HepG2 (cell line): ENCODE results near the gene GPS2. TPM values are rescaled to one million over a fixed set of nuclear protein-coding genes. Genes with fewer than 3 reads are reported as not detected.

Experiments
- ATAC-seq: fragments of 200-7000 bp; cut with Tn5 transposase; 3 replicates; pipeline ENCODE4 v1.9.1; 2020; ENCODE audit warnings: mild to moderate bottlenecking, moderate library complexity
- BruUV-seq: library from RNA; stranded (reverse); fragments of 400-500 nt; replicated peaks from 2 replicates; lab custom pipeline; 2021; lab: Mats Ljungman, UMichigan
- CTCF ChIA-PET: fragments of 300-600 bp; formaldehyde crosslinking; extraction: SDS; loops from one replicate; lab custom pipeline; 2021; ENCODE audit warnings: low total read pairs, inconsistent platforms, low intra/inter-chr PET ratio; lab: Yijun Ruan, JAX
- POLR2A ChIA-PET: fragments of 350-600 bp; sonication (Branson Sonifier 250); formaldehyde crosslinking; loops from one replicate; lab custom pipeline; 2020; ENCODE audit warnings: antibody characterized with exemption, inconsistent platforms; lab: Yijun Ruan, JAX
- DNase-seq: peaks from one replicate; pipeline ENCODE4 v3.0.0-alpha.2; 2015; ENCODE audit warnings: low spot score
- FAIRE-seq: peaks from 3 replicates; lab custom pipeline; 2011; peaks lifted over from hg19 to GRCh38; lab: Jason Lieb, UNC
- H2AFZ ChIP-seq: one replicate; pipeline ENCODE4 v1.6.1; 2011; ENCODE audit warnings: low read length, inconsistent platforms
- H3K27ac ChIP-seq: fragments of 300-600 bp; 3 replicates; pipeline ENCODE4 v1.8.0; 2011; ENCODE audit warnings: mixed run types, mild to moderate bottlenecking, mixed read lengths, low read length, inconsistent platforms; ENCODE audit not compliant: insufficient read depth; ENCODE audit errors: extremely low read length
- H3K27me3 ChIP-seq, 2 experiments: fragments of 200-600 bp in 1 of 2; 2 replicates in 1 of 2; 3 replicates in 1 of 2; pipeline versions ENCODE4 v1.6.0 to v1.8.0; 2011; ENCODE audit warnings: low read length in 2 of 2, mild to moderate bottlenecking in 2 of 2, moderate library complexity in 2 of 2, inconsistent platforms in 1 of 2; ENCODE audit not compliant: insufficient read depth in 2 of 2, control insufficient read depth in 1 of 2
- H3K36me3 ChIP-seq, 2 experiments: fragments of 200-600 bp in 1 of 2; replicated peaks in 1 of 2; 2 replicates in 1 of 2; 3 replicates in 1 of 2; pipeline versions ENCODE4 v1.5.1 to v1.8.0; 2011; ENCODE audit warnings: low read length in 2 of 2, inconsistent platforms in 1 of 2; ENCODE audit not compliant: insufficient read depth in 2 of 2, control insufficient read depth in 1 of 2
- H3K4me1 ChIP-seq: 2 replicates; pipeline ENCODE4 v1.5.1; 2012; ENCODE audit warnings: low read length, inconsistent platforms; ENCODE audit not compliant: insufficient read depth
- H3K4me2 ChIP-seq: 2 replicates; pipeline ENCODE4 v1.6.0; 2011; ENCODE audit warnings: low read depth, low read length, inconsistent platforms
- H3K4me3 ChIP-seq, 3 experiments: fragments of 200-600 bp in 1 of 3; sonication (generic), shearing (Covaris generic) in 1 of 3; replicated peaks in 1 of 3; 2 replicates each; pipeline ENCODE4 v1.5.1; 2011 to 2016; ENCODE audit warnings: low read length in 3 of 3, inconsistent platforms in 2 of 3, low read depth in 2 of 3, mild to moderate bottlenecking in 2 of 3, control low read depth in 1 of 3, mixed read lengths in 1 of 3; ENCODE audit not compliant: insufficient read depth in 1 of 3
- H3K79me2 ChIP-seq: one replicate; pipeline ENCODE4 v1.6.1; 2011; ENCODE audit warnings: low read length, inconsistent platforms; ENCODE audit not compliant: insufficient read depth
- H3K9ac ChIP-seq: 2 replicates; pipeline ENCODE4 v1.6.0; 2011; ENCODE audit warnings: mild to moderate bottlenecking, low read depth, low read length, inconsistent platforms; ENCODE audit not compliant: insufficient read depth
- H3K9me3 ChIP-seq: 2 replicates; pipeline ENCODE4 v1.5.1; 2012; ENCODE audit warnings: mild to moderate bottlenecking, low read length
- H4K20me1 ChIP-seq: 2 replicates; pipeline ENCODE4 v1.6.0; 2011; ENCODE audit warnings: inconsistent platforms, mild to moderate bottlenecking, low read length, moderate library complexity; ENCODE audit not compliant: insufficient read depth
- CENPX ChIP-seq: sonication (generic); formaldehyde crosslinking; IDR thresholded peaks from 2 replicates; pipeline ENCODE4 v1.9.0; 2021; ENCODE audit warnings: mild to moderate bottlenecking, missing genetic modification reagents, moderate library complexity
- HDAC2 ChIP-seq: sonication (generic); formaldehyde crosslinking; IDR thresholded peaks from 2 replicates; pipeline ENCODE4 v1.4.0; 2020; ENCODE audit warnings: missing genetic modification reagents
- HNF1A ChIP-seq, 2 experiments: sonication (generic) in 1 of 2; formaldehyde crosslinking in 1 of 2; IDR thresholded peaks; 2 replicates each; pipeline versions ENCODE4 v1.4.0 to v1.6.1; 2016 to 2020; ENCODE audit warnings: borderline replicate concordance in 1 of 2, low read depth in 1 of 2, mild to moderate bottlenecking in 1 of 2, missing genetic modification reagents in 1 of 2
- MXD4 ChIP-seq: IDR thresholded peaks from 2 replicates; pipeline ENCODE4 v1.6.1; 2016; ENCODE audit warnings: mild to moderate bottlenecking, missing biosample characterization, missing genetic modification reagents
- TP53 ChIP-seq: sonication (generic); formaldehyde crosslinking; conservative IDR thresholded peaks from 2 replicates; pipeline ENCODE4 v1.4.0; 2020; ENCODE audit warnings: missing genetic modification reagents
- ZFP36L2 ChIP-seq: sonication (generic); formaldehyde crosslinking; IDR thresholded peaks from 2 replicates; pipeline ENCODE4 v1.4.0; 2020; ENCODE audit warnings: missing genetic modification reagents
- ZKSCAN8 ChIP-seq: IDR thresholded peaks from 2 replicates; pipeline ENCODE4 v1.6.1; 2016; ENCODE audit warnings: borderline replicate concordance, missing genetic modification reagents, missing compliant biosample characterization
- ZNF350 ChIP-seq: sonication (generic); formaldehyde crosslinking; IDR thresholded peaks from 2 replicates; pipeline ENCODE4 v1.4.0; 2020; ENCODE audit warnings: mild to moderate bottlenecking, low read depth, missing genetic modification reagents, borderline replicate concordance
- ZNF557 ChIP-seq: sonication (generic); formaldehyde crosslinking; IDR thresholded peaks from 2 replicates; pipeline ENCODE4 v1.4.0; 2020; ENCODE audit warnings: missing genetic modification reagents
- ZNF558 ChIP-seq: sonication (generic); formaldehyde crosslinking; IDR thresholded peaks from 2 replicates; pipeline ENCODE4 v1.9.0; 2022; ENCODE audit warnings: mild to moderate bottlenecking, missing genetic modification reagents, borderline replicate concordance
- ZNF883 ChIP-seq: sonication (generic); formaldehyde crosslinking; IDR thresholded peaks from 2 replicates; pipeline ENCODE4 v1.5.1; 2020; ENCODE audit warnings: mild to moderate bottlenecking, missing genetic modification reagents; ENCODE audit errors: not compliant biosample characterization
- WGBS: methylation state at CpG from one replicate; pipeline ENCODE4 v1.1.6; 2017; ENCODE audit warnings: low lambda C conversion rate; 5-methylcytosine and 5-hydroxymethylcytosine counted together
- in situ Hi-C: cut with HindIII; loops from 2 replicates; pipeline ENCODE4 v1.10.0; 2017; ENCODE audit warnings: low pct_unique_long_range_greater_than_20kb; ENCODE audit not compliant: extremely low pct_ligation_motif_present
- intact Hi-C: fragments of 100-400 bp; cut with micrococcal nuclease; formaldehyde crosslinking; loops from one replicate; pipeline ENCODE4 v1.10.0; 2022; ENCODE audit not compliant: unreplicated experiment
- polyA plus RNA-seq, 8 experiments: library from polyadenylated mRNA; depleted of rRNA in 3 of 8; stranded (reverse) in 7 of 8; unstranded in 1 of 8; fragments of >200 nt; fragmentation: Illumina TruSeq in 4 of 8; extraction: Trizol in 4 of 8; gene quantifications; 2 replicates each; pipeline versions ENCODE4 v1.2.1 to v1.2.3, GENCODE V29; 2011 to 2016; ENCODE audit warnings: low read depth in 4 of 8, missing spikeins in 1 of 8, mixed read lengths in 1 of 8; ENCODE audit not compliant: insufficient read depth in 1 of 8
- total RNA-seq, 5 experiments: library from RNA; depleted of rRNA; stranded (reverse); fragments of >200 nt; fragmentation: Illumina TruSeq; extraction: Trizol; gene quantifications; 2 replicates each; pipeline ENCODE4 v1.2.3, GENCODE V29; 2016; ENCODE audit warnings: low read depth in 1 of 5

Gene GPS2
- total and polyA plus RNA-seq, 2 of the 13 experiments (the other 11 are each of a cell fraction or from before 2014, with no cell fraction given) = 58.0 to 59.4 TPM

GRCh38 chr17:7318121-7318860 is 3.1 kb upstream of the GPS2 start:
- H2AFZ ChIP-seq = no peak overlapping the region
- ChIA-PET CTCF (no interaction called here), POLR2A (no interaction called here)
- no peak overlapping the region for H3K4me3 ChIP-seq
- H3K4me1 ChIP-seq = peaks cover 11% of the 10 kb centered on the region
- in situ Hi-C loops (no loop called here), intact Hi-C loops (no loop called here)
- peaks cover 10% of the 10 kb centered on the region for H3K79me2 ChIP-seq
- ATAC-seq (no peak), FAIRE-seq (no peak), DNase-seq (no peak)
- H3K4me2 ChIP-seq = no peak overlapping the region
- H4K20me1 ChIP-seq = peaks cover 10% of the 10 kb centered on the region; the same call in 1 of the 2 replicates
- WGBS = 95% methylated on average over 8 of the region's 13 CpGs
- H3K36me3 ChIP-seq = peaks cover 20 to 53% of the 10 kb centered on the region in 2 experiments
- no peaks in the 10 kb centered on the region for H3K27me3 ChIP-seq
- no peaks in the 10 kb centered on the region for H3K9me3 ChIP-seq
- H3K27ac ChIP-seq = no peak overlapping the region
- H3K9ac ChIP-seq = no peak overlapping the region
- TF ChIP-seq MXD4 (CRISPR knock-in tag) = no peak
- TF ChIP-seq ZNF883 = no peak
- no peak for TF ChIP-seq CENPX (CRISPR knock-in tag)
- TF ChIP-seq ZNF558 (CRISPR knock-in tag) = no peak
- no peak for TF ChIP-seq ZNF350 (CRISPR knock-in tag)
- no TSS peak for BruUV-seq

- WGBS = 96% methylated on average over 12 of the region's 16 CpGs
- no TSS peak for BruUV-seq
- no peak for TF ChIP-seq HDAC2 (CRISPR knock-in tag)
- no peak for TF ChIP-seq ZKSCAN8
- TF ChIP-seq HNF1A (IDR thresholded peaks at IDR 0.05; ENCODE audit: low read depth) = no peak
- no peak for TF ChIP-seq HNF1A (CRISPR knock-in tag; IDR thresholded peaks at IDR 0.05; ENCODE audit: borderline replicate concordance)
- no peak for TF ChIP-seq TP53 (CRISPR knock-in tag)
- TF ChIP-seq ZNF557 (CRISPR knock-in tag) = no peak
- no peak for TF ChIP-seq ZFP36L2 (CRISPR knock-in tag)
Measured at GRCh38 chr17:7317161-7317803, 2.1 kb upstream of the GPS2 start.

More at GRCh38 chr17:7317161-7317803, 2.1 kb upstream of the GPS2 start:
- Histone ChIP-seq H3K27me3 (no peaks in the 10 kb centered on the region), H3K4me2 (no peak overlapping the region), H3K4me3 (no peak overlapping the region), H3K9ac (no peak overlapping the region), H2AFZ (no peak overlapping the region), H3K79me2 (peaks cover 10% of the 10 kb centered on the region), H3K9me3 (no peaks in the 10 kb centered on the region), H4K20me1 (peaks cover 16% of the 10 kb centered on the region; the same call in 1 of the 2 replicates), H3K27ac (no peak overlapping the region), H3K4me1 (peaks cover 22% of the 10 kb centered on the region), H3K36me3 (peaks cover 19 to 53% of the 10 kb centered on the region in 2 experiments)
- no peak for DNase-seq
- ChIA-PET CTCF (no interaction called here), POLR2A (interaction anchor here (0.8 kb wide), 1 partner anchor 12 kb away, joined by 4 read pairs; the partner anchor contains the start of gene NEURL4)
- intact Hi-C loops (no loop called here), in situ Hi-C loops (no loop called here)
- FAIRE-seq = no peak
- ATAC-seq = no peak
